Measurements from ENCODE around the gene RNU6-1.

RNU6-1 gene

DNA sequence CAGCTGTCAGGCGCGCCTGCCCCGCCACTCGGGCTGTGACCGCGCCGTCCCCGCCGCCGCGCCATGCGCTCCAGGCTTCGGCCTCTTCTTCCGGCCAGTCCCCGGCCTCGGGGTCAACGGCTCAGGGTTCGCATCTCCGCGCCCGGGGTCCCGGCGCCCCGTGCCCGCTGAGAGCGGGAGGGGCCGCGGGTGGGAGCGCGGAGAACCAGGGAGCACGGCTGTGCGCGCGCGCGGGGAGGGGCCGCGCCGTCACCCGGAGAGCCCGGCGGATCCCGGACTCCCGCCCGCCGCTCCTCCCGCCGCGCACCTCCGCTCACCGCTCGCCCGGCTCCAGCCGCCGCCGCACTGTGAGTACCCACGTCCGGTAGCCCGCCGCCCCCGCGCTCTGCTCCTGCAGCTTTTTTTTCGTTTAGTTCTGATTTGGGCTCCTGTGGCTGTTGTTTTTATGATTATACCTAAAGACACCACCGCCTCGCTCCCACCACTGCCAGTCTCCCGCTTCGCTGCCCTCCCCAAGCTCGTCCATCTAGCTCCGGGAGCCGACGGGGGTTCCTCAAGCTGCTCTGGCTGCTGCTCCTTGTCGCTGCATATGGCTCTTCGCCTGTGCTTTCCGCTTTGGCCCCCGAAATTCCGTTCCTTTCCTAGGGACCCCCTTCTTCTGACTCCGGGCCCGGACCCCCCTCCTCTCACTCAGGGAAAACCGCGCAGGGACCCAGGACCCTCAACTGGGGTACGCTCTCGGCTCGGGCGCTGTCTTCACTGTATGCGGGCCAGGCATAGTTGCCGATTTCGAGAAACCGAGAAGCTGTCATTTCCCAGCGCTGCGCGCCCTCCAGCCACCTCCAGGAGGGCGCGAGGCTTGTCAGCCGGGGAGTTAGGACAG lies 16.3 kb downstream of the RNU6-1 start:
- H2BK5ac ChIP-seq (ENCODE audit: low read length) = no peak overlapping the region
- H3K18ac ChIP-seq (ENCODE audit: low read length) = no peak overlapping the region
- peaks cover 89% of the 10 kb centered on the region for H3K27me3 ChIP-seq (ENCODE audit: insufficient read depth, low read length, poor library complexity)
- H4K5ac ChIP-seq (ENCODE audit: low read length) = no peak overlapping the region
- no peaks in the 10 kb centered on the region for H3K36me3 ChIP-seq (ENCODE audit: control insufficient read depth, insufficient read depth, low read length)
- no peak overlapping the region for H3K4me3 ChIP-seq (ENCODE audit: low read length)
- no peak for DNase-seq
- no peak overlapping the region for H2AK5ac ChIP-seq (ENCODE audit: low read length)
- no CpG with 5 or more reads among the region's 94 CpGs for WGBS (ENCODE audit: extremely low coverage, insufficient coverage, low lambda C conversion rate)
- no peaks in the 10 kb centered on the region for H3K4me1 ChIP-seq (ENCODE audit: control insufficient read depth, low read depth, low read length)
- no peak overlapping the region for H3K4ac ChIP-seq (ENCODE audit: low read depth, low read length)
- H3K9ac ChIP-seq (ENCODE audit: low read length) = no peak overlapping the region
- H3K27ac ChIP-seq (ENCODE audit: low read depth, low read length) = no peak overlapping the region
- no peaks in the 10 kb centered on the region for H3K79me1 ChIP-seq (ENCODE audit: low read length)
- no peak overlapping the region for H3K56ac ChIP-seq (ENCODE audit: low read length)
- H3K23ac ChIP-seq (ENCODE audit: low read length) = no peak overlapping the region
- H3K4me2 ChIP-seq (ENCODE audit: low read length) = no peak overlapping the region
- no peaks in the 10 kb centered on the region for H3K79me2 ChIP-seq (ENCODE audit: control insufficient read depth, insufficient read depth, low read length)
- no peak overlapping the region for H2BK120ac ChIP-seq (ENCODE audit: low read depth, low read length)
- no peak overlapping the region for H2BK15ac ChIP-seq (replicated peaks; ENCODE audit: low read depth)
- H4K8ac ChIP-seq (ENCODE audit: low read depth, low read length) = no peak overlapping the region

DNA sequence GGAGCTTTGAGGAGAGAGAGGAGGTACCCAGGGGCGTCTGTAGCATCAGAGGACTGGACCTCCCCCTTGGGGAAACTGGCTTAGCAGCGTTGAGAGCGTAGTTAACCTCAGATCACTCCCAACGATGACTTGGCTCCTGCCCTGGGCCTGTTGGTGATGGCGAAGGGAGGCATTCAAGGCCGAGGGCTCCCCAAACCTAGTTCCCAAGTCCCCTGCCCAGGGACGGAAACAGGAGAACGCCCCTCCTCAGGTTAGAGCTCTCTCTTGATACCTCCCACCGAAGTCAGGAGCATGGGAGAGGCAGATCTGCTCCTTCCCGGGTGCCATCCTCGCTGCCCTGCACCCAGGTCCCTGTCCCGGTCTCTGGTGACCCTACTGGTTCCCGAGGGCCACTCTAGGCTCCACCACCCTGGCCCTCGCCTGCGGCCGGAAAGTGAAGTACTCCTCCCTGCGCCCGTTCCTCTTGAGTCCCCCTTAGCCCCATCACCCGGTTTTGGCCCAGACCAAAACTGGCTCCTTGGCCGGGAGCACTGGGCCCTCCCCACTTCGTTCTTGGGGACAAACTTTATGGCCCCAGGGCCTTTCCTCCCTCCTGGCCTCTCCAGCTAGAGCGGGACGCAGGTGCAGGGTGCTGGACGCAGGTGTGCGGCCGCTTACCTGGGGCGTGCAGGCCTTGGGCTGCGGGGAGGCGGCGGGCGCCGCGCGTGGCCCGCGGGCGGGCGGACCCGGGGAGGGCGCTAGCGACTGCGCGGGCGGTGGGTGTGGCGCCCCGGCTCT lies 17.1 kb downstream of the RNU6-1 start:
- no peak overlapping the region for H3K56ac ChIP-seq (ENCODE audit: low read length)
- no peak overlapping the region for H3K23ac ChIP-seq (ENCODE audit: low read length)
- H3K27me3 ChIP-seq (ENCODE audit: insufficient read depth, low read length, poor library complexity) = peaks cover 87% of the 10 kb centered on the region
- H2BK5ac ChIP-seq (ENCODE audit: low read length) = no peak overlapping the region
- no peaks in the 10 kb centered on the region for H3K79me2 ChIP-seq (ENCODE audit: control insufficient read depth, insufficient read depth, low read length)
- no peak overlapping the region for H3K4me3 ChIP-seq (ENCODE audit: low read length)
- WGBS (ENCODE audit: extremely low coverage, insufficient coverage, low lambda C conversion rate) = no CpG with 5 or more reads among the region's 46 CpGs
- no peaks in the 10 kb centered on the region for H3K4me1 ChIP-seq (ENCODE audit: control insufficient read depth, low read depth, low read length)
- no peak overlapping the region for H3K18ac ChIP-seq (ENCODE audit: low read length)
- H3K4me2 ChIP-seq (ENCODE audit: low read length) = no peak overlapping the region
- no peak overlapping the region for H4K8ac ChIP-seq (ENCODE audit: low read depth, low read length)
- no peak overlapping the region for H3K4ac ChIP-seq (ENCODE audit: low read depth, low read length)
- H3K9ac ChIP-seq (ENCODE audit: low read length) = no peak overlapping the region
- no peak overlapping the region for H2AK5ac ChIP-seq (ENCODE audit: low read length)
- no peaks in the 10 kb centered on the region for H3K79me1 ChIP-seq (ENCODE audit: low read length)
- no peak overlapping the region for H4K5ac ChIP-seq (ENCODE audit: low read length)
- H3K36me3 ChIP-seq (ENCODE audit: control insufficient read depth, insufficient read depth, low read length) = no peaks in the 10 kb centered on the region
- H2BK120ac ChIP-seq (ENCODE audit: low read depth, low read length) = no peak overlapping the region
- no peak for DNase-seq
- H3K27ac ChIP-seq (ENCODE audit: low read depth, low read length) = no peak overlapping the region
- H2BK15ac ChIP-seq (replicated peaks; ENCODE audit: low read depth) = no peak overlapping the region

DNA sequence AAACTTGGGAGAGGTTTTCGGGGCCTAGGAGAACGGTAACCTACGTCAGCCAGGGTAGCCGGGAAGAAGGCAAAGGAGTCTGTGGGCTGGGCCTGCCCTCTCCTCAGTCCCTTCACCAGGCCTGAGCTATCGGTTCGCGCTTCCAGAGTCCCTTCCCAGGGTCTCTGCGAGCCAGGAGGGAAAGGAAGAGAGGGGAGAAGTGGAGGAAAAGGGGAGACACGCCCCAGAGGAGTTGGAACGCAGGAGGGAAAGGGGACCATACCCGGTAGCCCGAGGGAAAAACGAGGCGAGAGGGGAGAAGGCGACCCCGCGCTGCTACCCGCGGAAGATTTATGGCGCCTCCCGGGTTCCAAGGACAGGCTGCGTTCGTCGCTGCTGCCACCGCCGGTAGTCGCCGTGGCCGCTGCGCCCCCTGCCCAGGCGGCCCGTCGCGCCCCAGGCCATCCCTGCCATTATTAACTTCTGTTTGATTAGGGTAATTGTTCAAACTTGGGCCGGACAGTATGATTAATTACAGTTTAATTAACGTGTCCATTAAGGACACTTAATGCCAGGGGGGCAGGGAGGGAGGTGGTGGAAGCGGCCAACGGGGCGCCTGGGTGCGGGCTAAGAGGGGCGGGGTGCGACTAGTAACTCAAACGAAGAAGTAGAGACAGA lies 17.9 kb downstream of the RNU6-1 start:
- Histone ChIP-seq H2BK120ac (ENCODE audit: low read depth, low read length) (no peak overlapping the region), H3K79me2 (ENCODE audit: control insufficient read depth, insufficient read depth, low read length) (no peaks in the 10 kb centered on the region), H3K36me3 (ENCODE audit: control insufficient read depth, insufficient read depth, low read length) (no peaks in the 10 kb centered on the region), H3K23ac (ENCODE audit: low read length) (no peak overlapping the region), H2BK15ac (replicated peaks; ENCODE audit: low read depth) (no peak overlapping the region), H3K4me1 (ENCODE audit: control insufficient read depth, low read depth, low read length) (no peaks in the 10 kb centered on the region), H3K79me1 (ENCODE audit: low read length) (no peaks in the 10 kb centered on the region), H4K8ac (ENCODE audit: low read depth, low read length) (no peak overlapping the region), H4K5ac (ENCODE audit: low read length) (no peak overlapping the region), H3K27me3 (ENCODE audit: insufficient read depth, low read length, poor library complexity) (peaks cover 81% of the 10 kb centered on the region), H2BK5ac (ENCODE audit: low read length) (no peak overlapping the region), H3K56ac (ENCODE audit: low read length) (no peak overlapping the region), H3K4me3 (ENCODE audit: low read length) (no peak overlapping the region), H3K4me2 (ENCODE audit: low read length) (no peak overlapping the region), H3K18ac (ENCODE audit: low read length) (no peak overlapping the region), H3K4ac (ENCODE audit: low read depth, low read length) (no peak overlapping the region), H3K27ac (ENCODE audit: low read depth, low read length) (no peak overlapping the region), H3K9ac (ENCODE audit: low read length) (no peak overlapping the region), H2AK5ac (ENCODE audit: low read length) (no peak overlapping the region)
- no peak for DNase-seq
- WGBS (ENCODE audit: extremely low coverage, insufficient coverage, low lambda C conversion rate) = no CpG with 5 or more reads among the region's 43 CpGs

DNA sequence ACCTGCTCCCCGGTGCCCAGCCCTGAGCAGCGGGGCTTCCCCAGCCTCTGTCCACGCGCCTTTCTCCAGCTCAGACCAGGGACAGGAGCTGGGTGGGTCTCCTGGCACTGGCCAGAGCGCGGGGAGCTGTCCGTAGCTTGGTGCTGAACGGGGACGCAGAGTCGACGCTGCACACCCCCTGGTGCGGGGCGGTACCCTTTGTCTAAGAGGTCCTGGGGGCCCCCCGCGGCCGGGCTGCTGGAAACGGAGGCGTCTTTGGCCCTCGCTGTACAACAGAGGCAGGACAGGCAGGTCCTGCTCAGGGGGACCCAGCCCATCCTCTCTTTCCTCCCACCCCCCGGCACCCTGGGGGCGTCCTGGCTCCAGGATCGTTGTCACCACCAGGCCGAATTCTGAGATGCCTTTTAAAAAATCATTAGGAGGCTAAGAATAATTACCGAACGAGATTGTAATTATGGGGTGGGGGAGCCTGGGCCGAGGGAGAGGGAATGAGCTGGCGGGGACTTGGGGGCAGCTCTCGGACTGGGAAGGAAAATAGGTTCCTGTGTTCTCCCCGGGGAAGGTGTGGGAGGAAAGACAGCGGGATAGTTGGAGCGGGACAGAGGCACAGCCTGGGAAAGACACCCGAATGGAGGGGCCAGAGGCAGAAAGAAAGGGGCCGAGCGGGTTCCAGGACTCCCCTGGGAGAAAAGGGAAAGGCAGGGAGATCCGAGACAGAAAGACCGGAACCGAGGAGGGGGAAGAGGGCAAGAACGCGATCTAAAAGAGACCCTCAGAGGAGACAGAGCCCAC lies 18.7 kb downstream of the RNU6-1 start:
- Histone ChIP-seq H3K18ac (ENCODE audit: low read length) (no peak overlapping the region), H3K79me1 (ENCODE audit: low read length) (no peaks in the 10 kb centered on the region), H3K27me3 (ENCODE audit: insufficient read depth, low read length, poor library complexity) (peaks cover 74% of the 10 kb centered on the region), H4K8ac (ENCODE audit: low read depth, low read length) (no peak overlapping the region), H3K4me2 (ENCODE audit: low read length) (no peak overlapping the region), H2BK15ac (replicated peaks; ENCODE audit: low read depth) (no peak overlapping the region), H2BK120ac (ENCODE audit: low read depth, low read length) (no peak overlapping the region), H3K36me3 (ENCODE audit: control insufficient read depth, insufficient read depth, low read length) (no peaks in the 10 kb centered on the region), H2BK5ac (ENCODE audit: low read length) (no peak overlapping the region), H4K5ac (ENCODE audit: low read length) (no peak overlapping the region), H3K4me3 (ENCODE audit: low read length) (no peak overlapping the region), H3K79me2 (ENCODE audit: control insufficient read depth, insufficient read depth, low read length) (no peaks in the 10 kb centered on the region), H3K27ac (ENCODE audit: low read depth, low read length) (no peak overlapping the region), H3K56ac (ENCODE audit: low read length) (no peak overlapping the region), H3K23ac (ENCODE audit: low read length) (no peak overlapping the region), H2AK5ac (ENCODE audit: low read length) (no peak overlapping the region), H3K4ac (ENCODE audit: low read depth, low read length) (no peak overlapping the region), H3K9ac (ENCODE audit: low read length) (no peak overlapping the region), H3K4me1 (ENCODE audit: control insufficient read depth, low read depth, low read length) (no peaks in the 10 kb centered on the region)
- DNase-seq = peak; percentile 53
- WGBS (ENCODE audit: extremely low coverage, insufficient coverage, low lambda C conversion rate) = no CpG with 5 or more reads among the region's 39 CpGs

DNA sequence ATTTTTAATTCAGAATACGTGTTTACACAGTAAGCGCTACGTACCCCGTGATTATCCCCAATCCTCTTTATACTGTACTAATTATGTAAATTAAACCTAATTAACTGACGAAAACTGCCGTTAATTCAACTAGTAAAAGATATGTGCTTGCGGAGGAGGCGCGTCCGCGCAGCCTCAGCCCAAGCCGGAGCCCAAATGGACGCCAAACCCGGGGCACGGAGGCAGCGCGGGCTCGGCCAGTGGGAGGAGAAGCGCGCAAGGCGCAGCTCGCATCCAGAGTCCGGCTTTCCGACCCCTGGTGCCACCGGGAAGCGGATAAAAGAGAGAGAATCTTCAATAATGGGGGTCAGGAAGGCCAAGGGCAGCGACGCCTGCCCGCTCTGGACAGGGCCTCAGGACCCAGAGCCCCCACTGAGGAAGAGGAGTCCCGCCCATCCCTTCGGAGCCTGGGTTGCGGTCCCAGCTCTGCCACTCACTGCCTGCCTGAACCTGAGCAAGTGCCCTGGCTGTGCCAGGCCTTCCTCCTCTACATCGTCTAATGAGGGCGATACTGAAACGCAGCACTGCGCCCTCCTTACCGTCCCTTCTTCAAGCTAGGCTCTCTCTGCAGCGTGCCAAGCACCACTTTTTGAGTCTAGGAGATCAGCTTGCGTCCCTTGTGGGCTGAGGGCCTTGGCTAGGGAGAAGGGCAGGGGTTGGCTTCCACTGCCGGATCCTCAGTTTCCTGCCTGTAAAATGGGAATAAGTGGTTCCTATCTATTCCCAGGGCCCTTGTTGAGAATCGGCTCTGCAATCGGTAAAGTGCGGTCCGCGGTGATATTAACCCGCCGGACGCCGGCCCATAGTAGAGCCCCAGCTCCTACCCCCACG lies 19.5 kb downstream of the RNU6-1 start:
- H3K27ac ChIP-seq (ENCODE audit: low read depth, low read length) = no peak overlapping the region
- H3K4ac ChIP-seq (ENCODE audit: low read depth, low read length) = no peak overlapping the region
- H3K9ac ChIP-seq (ENCODE audit: low read length) = no peak overlapping the region
- no peaks in the 10 kb centered on the region for H3K79me2 ChIP-seq (ENCODE audit: control insufficient read depth, insufficient read depth, low read length)
- WGBS (ENCODE audit: extremely low coverage, insufficient coverage, low lambda C conversion rate) = no CpG with 5 or more reads among the region's 50 CpGs
- no peak overlapping the region for H3K4me3 ChIP-seq (ENCODE audit: low read length)
- no peaks in the 10 kb centered on the region for H3K79me1 ChIP-seq (ENCODE audit: low read length)
- H4K8ac ChIP-seq (ENCODE audit: low read depth, low read length) = no peak overlapping the region
- no peaks in the 10 kb centered on the region for H3K36me3 ChIP-seq (ENCODE audit: control insufficient read depth, insufficient read depth, low read length)
- H3K23ac ChIP-seq (ENCODE audit: low read length) = no peak overlapping the region
- no peak overlapping the region for H3K18ac ChIP-seq (ENCODE audit: low read length)
- no peak overlapping the region for H3K4me2 ChIP-seq (ENCODE audit: low read length)
- no peak overlapping the region for H2BK15ac ChIP-seq (replicated peaks; ENCODE audit: low read depth)
- H3K4me1 ChIP-seq (ENCODE audit: control insufficient read depth, low read depth, low read length) = no peaks in the 10 kb centered on the region
- H2BK5ac ChIP-seq (ENCODE audit: low read length) = no peak overlapping the region
- H2AK5ac ChIP-seq (ENCODE audit: low read length) = no peak overlapping the region
- H3K27me3 ChIP-seq (ENCODE audit: insufficient read depth, low read length, poor library complexity) = peaks cover 66% of the 10 kb centered on the region
- H2BK120ac ChIP-seq (ENCODE audit: low read depth, low read length) = no peak overlapping the region
- no peak overlapping the region for H3K56ac ChIP-seq (ENCODE audit: low read length)
- no peak for DNase-seq
- no peak overlapping the region for H4K5ac ChIP-seq (ENCODE audit: low read length)

All from mesendoderm (in vitro differentiated cells).